GM18907 (cell line): ENCODE data around the gene SLC6A4.
"Not testable (repeated sequence)": the region's sequence is repeated elsewhere in the genome, so short reads cannot be mapped to it uniquely, and the experiment has no call there.

ENCODE experiments used
- ATAC-seq: cut with Tn5 transposase; IDR thresholded peaks from one replicate; pipeline ENCODE4 v1.9.1; 2021; ENCODE audit warnings: mild to moderate bottlenecking, moderate library complexity; ENCODE audit not compliant: unreplicated experiment

The SLC6A4 gene

GRCh38 chr17:30239089-30239462, 3.6 kb upstream of the SLC6A4 start:
- ATAC-seq = no peak

- ATAC-seq = no peak
Observed at GRCh38 chr17:30238387-30239088, 3.0 kb upstream of the SLC6A4 start.

- no peak for ATAC-seq
Observed at GRCh38 chr17:30238003-30238344, 2.5 kb upstream of the SLC6A4 start.

GRCh38 chr17:30237296-30238002, 2.0 kb upstream of the SLC6A4 start:
- no peak for ATAC-seq

GRCh38 chr17:30236766-30237165, 1.3 kb upstream of the SLC6A4 start:
- ATAC-seq = no peak

- no peak for ATAC-seq
Observed at GRCh38 chr17:30236297-30236624, 764 bp upstream of the SLC6A4 start.

- no peak for ATAC-seq
Observed at GRCh38 chr17:30234964-30235363, 533 bp downstream of the SLC6A4 start.

- ATAC-seq = no peak
Observed at GRCh38 chr17:30234296-30234695, 1.2 kb downstream of the SLC6A4 start.

GRCh38 chr17:30232824-30233427, 2.6 kb downstream of the SLC6A4 start:
- no peak for ATAC-seq

- no peak for ATAC-seq
Observed at GRCh38 chr17:30232015-30232823, 3.3 kb downstream of the SLC6A4 start.

- no peak for ATAC-seq
Observed at GRCh38 chr17:30230596-30231125, 4.8 kb downstream of the SLC6A4 start.

- not testable (repeated sequence) for ATAC-seq
Observed at GRCh38 chr17:30230009-30230408, 5.5 kb downstream of the SLC6A4 start.

GRCh38 chr17:30229012-30229411, 6.5 kb downstream of the SLC6A4 start:
- no peak for ATAC-seq

- no peak for ATAC-seq
Observed at GRCh38 chr17:30228011-30228410, 7.5 kb downstream of the SLC6A4 start.

GRCh38 chr17:30226878-30227277, 8.6 kb downstream of the SLC6A4 start:
- no peak for ATAC-seq

GRCh38 chr17:30225919-30226553, 9.5 kb downstream of the SLC6A4 start:
- ATAC-seq = no peak

GRCh38 chr17:30225112-30225511, 10.4 kb downstream of the SLC6A4 start:
- no peak for ATAC-seq

- no peak for ATAC-seq
Observed at GRCh38 chr17:30224419-30224960, 11.0 kb downstream of the SLC6A4 start.

- no peak for ATAC-seq
Observed at GRCh38 chr17:30222721-30223175, 12.7 kb downstream of the SLC6A4 start.

GRCh38 chr17:30222251-30222650, 13.2 kb downstream of the SLC6A4 start:
- no peak for ATAC-seq
